HL-60/S4 treated with phorbol 12-myristate 13-acetate at 8.2 ng/mL for 4 days and 3 days (cell line): Measurements from ENCODE around the gene TUBB4B.

Source experiments
- in situ Hi-C: fragments of 300-500 bp; cut with MboI; formaldehyde crosslinking; loops from 2 replicates; pipeline ENCODE4 v1.15.0; 2022; ENCODE audit warnings: low sequenced_read_pairs

The TUBB4B gene

DNA sequence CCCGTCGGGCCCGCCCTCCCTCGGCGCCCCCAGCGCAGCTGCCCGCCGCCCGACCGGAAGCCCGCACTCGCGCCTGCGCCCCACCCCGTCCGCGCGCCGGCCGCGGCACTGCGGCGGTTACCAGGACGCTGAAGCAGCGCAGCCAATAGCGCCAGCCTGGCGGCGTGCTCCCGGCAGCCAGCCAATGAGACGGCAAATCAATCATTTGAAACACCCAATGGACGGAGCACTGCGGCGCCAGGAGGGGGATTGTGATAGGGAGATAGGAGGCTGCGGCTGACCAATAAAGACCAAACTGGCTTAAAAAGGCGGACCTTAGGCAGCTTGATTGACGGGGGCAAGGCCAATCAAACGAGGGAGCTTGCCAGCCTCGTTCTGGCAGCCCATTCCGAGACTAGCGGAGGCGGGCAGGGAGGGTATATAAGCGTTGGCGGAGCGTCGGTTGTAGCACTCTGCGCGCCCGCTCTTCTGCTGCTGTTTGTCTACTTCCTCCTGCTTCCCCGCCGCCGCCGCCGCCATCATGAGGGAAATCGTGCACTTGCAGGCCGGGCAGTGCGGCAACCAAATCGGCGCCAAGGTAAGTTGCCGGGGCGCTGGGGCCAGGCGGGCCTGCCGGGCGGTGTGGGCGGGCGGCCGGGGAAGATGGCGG, at the start of gene TUBB4B:
Gene TUBB4B, plus strand, starts transcription at position 447 of the 649 bp plus-strand sequence. Its CDS starts 74 bp downstream, at position 521.
- in situ Hi-C loops: no loop called here

DNA sequence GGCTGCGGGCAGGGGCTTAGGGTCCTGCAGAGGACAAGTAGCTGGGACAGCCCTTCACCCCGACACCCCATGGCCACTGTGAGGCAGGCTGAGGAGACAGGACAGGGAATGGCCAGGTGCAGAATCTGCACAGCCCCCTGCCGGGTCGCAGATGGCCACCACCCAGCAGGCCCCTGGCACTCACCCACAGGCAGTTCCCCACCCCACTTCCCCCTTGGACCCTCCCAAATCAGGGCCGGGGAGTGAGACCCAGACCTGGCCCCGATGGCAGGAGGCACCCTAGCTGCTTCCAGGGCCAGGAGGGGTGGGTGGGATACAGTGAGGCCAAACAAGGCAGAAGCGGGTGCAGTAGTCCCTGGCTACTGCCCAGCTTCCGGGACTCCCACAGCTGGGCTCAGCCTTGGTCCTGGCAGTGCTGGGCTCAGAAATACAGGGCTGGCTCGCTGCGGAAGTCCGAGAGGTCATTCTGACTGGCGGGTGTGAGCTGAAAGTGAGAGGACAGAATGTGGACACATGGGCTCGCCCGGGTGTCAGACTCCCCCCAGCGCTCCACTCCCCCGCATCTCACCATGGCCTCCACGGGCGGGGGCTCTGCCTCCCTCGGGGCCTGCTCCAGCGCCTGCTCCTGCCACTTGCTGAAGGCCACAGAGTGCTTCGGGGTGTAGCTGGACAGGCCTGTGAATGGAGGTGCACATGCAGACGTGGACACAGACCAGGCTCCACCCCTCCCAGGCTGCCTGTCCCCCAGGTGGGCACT, 49.2 kb upstream of the TUBB4B start:
- in situ Hi-C loops: no loop called here

DNA sequence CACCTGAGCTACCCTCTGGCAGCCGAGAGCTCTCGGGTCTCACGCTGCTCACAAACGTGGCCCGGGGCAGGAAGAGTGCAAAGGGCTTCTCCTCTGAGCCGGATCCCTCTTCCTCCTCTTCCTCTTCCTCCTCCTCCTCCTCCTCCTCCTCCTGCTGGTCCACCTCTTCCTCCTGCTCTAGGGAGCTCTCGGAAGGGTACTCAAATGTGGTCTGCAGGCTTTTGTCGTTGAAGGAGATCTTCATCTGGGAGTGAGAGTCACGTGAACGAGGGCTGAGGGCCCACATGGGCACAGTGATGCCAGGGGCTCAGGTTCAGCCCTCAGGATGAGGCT, 48.7 kb upstream of the TUBB4B start:
- in situ Hi-C loops: no loop called here

DNA sequence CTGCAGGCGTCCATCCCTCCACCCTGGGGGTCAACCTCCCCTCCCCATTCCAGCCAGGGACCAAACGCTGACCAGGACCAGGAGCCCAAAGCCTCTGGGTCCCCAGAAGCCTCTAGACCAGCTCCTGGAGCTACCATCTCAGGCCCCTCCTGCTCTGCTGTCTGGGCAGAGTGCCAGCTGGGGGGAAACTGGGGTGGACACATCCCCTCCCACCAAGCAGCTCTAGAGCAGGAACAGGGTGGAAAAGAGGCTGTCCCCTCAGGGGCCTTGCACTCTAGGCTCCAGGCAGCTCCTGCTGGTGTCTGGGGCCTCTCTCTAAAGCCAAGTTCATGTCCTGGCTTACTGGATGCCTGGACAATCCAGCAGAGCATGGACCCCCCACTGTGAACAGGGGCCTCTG, 48.2 kb upstream of the TUBB4B start:
- in situ Hi-C loops: no loop called here

DNA sequence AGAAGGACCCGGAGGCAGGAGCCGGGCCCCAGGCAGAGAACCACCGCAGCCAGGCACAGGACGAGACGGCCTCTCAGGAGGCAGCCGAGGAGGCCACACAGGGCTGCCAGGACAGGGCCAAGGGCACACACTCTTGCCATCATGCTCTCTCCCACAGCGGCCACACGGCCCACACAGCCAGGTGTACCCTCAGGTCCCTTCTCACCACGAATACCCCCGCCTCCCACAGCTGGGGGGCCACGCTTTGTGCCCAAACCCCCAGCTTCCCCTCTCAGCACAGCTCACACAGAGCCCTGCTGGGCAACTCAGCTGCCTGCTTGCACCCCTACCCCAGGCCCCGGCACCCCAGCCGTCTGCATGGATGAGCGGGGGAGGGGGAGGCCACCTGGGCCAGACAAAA, 47.3 kb upstream of the TUBB4B start:
- in situ Hi-C loops: no loop called here

DNA sequence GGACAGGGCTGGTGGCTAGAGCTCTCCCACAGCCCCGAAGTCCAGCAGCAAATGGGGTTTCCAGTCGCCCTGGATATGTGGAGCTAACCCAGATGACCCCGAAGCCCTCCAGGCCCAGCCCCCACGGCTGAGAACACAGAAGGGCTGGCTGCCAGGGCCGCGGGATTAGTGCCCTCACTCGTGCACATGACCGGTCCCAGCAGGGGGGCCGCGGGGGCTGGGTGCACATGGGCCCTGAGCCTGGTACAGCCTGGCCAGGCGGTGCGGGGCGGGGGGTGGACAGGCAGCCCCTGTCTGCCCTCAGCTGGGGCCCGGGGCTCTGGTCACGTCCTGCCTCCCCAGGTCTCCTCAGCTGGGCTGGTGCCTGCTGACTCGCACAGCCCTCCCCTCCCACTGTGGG, 46.7 kb upstream of the TUBB4B start:
- in situ Hi-C loops: no loop called here

DNA sequence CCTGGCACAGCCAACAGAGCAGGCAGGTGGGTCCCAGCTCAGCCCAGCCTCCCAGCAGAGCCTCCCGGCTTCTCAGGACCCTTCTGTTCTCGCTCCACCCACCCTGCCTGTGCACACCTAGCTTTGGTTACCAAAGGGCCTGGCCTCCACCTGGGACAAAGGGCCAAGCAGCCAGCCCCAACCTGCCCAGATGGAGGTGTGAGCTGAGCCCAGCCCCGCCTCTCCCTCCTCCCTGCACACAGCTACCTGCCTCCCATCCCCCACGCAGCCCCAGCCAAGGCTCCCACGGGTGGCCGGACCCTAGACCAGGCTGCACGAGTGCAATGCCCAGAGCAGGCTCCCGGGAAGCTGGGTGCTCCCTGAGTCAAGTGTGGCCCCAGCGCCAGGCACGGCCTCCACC, 46.2 kb upstream of the TUBB4B start:
- in situ Hi-C loops: no loop called here

DNA sequence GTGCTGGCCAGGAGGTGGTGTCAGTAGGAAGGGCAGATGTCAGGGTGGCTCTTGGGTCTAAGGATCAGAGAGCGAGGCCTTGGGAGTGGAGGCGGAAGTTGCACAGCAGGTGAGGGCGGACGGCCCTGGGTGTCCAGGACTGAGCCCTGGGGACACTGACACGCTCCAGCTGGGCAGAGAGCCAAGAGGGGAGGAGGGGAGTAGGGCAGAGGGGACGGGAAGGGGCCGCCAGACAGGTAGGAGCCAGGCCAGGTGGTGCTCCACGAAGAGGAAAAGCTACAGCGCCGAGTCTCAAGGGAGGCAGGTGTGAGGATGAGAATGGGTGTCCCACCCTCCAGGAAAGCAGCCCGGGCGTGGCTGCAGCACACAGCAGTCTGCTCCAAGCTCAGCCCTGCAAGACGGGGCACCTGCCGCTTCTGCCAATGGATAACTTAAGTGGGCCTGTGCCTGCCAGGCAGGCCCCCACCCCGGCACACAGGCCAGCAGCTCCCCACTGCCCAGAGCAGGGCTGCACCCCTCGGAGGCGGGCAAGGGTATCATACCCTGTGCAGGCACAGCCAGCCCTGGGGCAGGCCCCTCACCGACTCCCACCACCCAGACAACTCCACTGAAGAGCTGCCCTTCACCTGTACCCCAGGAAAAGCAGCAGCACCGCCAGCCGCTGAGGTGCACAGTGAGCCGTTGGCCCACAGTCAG, 45.4 kb upstream of the TUBB4B start:
- in situ Hi-C loops: no loop called here

DNA sequence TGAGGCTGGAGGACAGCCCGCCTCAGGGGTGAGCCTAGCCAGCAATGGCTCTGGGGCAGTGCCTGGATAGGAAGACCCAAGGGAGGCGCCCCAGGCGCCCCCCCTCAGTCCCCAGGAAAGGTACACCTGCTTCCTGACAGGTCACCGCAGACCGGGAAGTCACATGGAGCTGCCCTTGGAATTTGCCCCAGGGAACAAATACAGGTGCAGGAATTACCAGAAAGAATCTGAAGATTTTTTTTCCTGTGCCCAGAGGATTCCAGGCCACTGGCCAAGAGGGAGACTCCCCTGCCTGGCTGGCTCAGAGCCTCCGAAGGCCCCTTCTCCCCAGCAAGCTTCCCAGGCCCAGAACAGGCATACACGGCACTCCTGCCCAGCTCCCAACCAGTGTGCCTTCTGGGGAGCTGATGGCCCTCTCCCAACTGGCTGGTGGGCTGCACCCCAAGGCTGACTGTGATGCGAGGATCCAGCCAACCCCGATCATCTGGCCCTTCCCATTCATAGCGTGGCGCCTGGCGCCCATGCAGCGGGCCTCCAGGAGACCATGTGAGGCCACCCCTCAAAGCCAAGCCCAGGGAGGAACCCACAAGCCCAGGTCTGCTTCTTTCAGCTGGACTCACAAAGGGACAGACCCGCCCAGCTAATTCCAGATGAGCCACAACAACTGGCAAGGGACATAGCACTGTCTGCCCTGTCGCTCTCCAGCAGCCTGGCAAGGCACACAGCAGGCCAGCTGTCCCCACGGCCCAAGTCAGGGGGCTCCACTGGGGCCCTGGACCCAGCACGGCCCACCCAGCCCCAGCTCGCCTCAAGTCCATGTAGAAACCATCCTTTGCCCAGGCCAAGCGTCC, 42.8 kb upstream of the TUBB4B start:
- in situ Hi-C loops: no loop called here

DNA sequence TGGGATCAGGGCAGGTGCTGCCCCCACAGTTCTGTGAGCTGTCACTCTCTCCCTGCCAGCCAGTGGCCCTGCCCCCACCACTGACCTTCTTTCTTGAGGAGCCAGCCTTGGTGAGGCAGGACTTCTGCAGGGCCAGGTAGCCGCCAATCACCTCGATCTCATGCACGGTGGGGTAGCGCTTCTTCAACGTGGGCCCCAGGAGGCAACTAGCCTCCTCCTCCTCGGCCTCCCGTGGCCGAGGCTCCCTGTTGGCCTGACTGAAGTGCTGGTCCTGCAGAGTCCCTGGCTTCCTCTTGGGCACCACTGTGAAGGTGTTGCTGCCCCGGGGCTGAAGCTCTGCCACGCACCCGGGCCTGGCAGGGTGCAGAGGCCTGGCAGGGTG, 42.2 kb upstream of the TUBB4B start:
- in situ Hi-C loops: no loop called here

DNA sequence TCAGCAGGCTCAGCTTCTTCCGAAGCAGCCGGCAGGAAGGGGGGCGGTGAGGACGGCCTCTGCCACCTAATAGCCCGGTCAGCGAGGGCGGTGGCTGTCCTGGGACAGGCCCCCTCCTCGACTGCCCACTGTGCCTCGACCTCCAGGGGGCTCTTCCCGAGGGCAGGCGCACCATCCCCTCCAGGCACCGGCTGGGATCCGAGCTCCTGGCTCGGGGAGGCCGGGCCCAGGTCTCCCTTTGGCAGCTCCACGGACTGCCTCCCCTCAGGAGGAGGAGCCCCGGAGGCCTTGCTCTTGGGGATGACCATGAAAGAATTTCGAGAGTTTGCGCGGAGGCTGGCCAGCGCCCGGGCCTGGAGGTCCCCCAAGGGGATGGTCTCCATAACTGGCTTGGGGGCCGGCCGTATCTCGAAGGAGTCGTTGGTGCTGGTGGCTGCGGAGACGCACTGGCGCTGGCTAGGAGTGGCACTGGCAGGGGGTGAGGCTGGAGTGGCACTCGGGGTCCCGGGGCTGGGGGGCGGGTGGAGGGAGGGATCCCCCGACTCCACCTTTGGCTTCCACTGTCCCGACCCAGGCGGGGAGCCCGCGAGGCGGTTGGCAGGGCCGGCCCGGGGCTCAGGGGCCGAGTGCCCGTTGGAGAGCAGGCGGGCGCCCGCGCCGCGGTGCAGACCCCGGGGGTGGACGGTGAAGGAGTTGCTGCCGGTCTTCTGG, 41.5 kb upstream of the TUBB4B start:
- in situ Hi-C loops: no loop called here

DNA sequence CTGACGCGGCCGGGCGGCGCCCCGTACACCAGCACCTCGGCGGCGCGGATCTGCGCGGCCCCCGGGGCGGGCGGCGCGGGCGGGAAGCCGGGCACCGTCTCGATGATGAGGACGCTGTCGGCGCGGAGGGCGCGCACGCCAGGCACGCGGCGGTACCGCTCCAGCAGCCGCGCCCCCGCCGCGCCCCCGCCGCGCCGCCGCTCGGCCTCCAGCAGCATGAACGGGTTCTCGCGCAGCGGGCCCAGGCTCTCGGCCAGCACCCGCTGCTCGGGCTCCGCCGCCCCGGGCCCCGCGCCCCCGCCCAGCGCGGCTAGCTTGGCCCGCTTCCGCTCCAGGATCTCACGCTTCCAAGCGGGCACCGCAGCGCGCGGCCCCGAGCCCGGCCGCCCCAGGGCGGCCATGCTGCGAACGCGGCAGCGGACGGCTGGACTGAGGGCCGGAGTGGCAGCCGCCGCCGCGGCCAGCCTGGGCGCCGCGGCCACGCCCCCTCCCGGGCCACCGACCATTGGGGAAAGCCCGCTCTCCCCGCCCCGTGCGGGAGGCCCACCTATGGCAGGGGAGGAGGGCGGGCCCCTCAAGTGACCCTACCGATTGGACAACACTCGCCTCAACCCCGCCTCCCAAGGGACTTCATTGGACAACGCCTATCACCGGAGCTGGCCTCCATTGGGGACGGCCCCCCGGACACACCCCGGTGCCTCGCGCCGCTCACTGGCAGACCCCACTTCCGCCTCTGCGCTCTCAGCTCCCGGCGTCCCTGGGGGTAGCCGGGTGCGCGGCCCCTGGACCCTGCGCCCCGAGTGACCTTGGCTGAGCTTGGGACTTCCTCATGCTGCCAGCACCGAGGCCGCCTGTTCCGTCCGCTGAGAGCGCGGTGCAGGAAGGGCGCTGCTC, 40.5 kb upstream of the TUBB4B start, which contains the start of gene TPRN:
Gene TPRN, minus strand, starts transcription at position 431 of the 894 bp plus-strand sequence. Its CDS starts 30 bp downstream, at position 401.
- in situ Hi-C loops: no loop called here

DNA sequence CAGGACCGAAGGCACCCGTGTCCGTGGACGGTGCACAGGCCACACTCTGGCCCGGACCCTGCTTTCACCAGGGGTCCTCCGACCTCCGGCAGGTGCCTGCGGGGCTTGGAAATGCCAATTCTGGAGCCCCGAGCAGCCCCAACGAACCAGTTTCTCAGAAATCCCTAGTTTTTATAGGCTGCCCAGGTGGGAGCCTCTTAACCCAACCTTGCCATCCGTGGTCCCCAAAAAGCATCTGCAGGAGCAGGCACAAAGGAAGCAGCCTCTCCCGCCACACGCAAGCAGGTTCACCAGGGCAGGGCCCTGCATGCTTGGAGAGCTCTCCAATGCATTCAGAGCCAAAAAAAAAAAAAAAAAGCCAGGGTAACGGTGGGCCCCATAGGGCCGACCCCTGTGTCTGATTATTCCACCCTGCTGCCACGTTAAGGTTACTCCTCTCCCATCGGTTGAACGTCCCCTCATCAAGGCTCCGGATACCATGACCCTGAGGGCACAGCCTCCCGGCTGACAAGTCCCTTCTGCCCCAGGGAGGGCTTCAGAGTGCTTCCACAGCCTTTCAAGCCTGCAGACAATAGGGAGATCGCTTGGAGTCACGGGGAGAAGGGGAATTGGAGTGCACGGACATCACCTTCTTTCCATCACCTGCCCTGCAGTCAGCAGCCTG, 39.8 kb upstream of the TUBB4B start:
- in situ Hi-C loops: no loop called here

DNA sequence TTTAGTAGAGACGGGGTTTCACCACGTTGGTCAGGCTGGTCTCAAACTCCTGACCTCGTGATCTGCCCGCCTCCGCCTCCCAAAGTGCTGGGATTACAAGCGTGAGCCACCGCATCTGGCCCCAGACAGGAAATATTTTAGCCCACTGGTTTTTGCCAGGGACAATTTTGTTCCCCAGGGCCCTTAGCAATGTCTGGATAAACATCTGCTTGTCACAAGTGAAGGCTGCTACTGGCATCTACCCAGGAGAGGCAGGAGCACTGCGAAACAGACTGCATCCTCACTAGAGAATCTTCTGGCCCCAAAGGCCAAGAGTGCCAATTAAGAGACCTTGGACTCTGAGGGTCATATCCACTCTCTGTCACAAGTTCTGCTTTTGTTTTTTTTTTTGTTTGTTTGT, 38.1 kb upstream of the TUBB4B start:
- in situ Hi-C loops: no loop called here

DNA sequence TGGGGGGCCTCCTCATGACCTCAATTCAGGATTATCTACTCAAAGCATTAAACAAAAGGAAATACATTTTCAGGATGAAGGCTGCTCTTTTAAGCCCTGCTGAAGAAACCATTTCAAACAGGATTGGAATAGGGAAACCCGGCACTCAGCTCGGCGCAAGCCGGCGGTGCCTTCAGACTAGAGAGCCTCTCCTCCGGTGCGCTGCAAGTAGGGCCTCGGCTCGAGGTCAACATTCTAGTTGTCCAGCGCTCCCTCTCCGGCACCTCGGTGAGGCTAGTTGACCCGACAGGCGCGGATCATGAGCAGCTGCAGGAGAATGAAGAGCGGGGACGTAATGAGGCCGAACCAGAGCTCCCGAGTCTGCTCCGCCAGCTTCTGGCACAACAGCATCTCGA, 36.4 kb upstream of the TUBB4B start:
- in situ Hi-C loops: no loop called here

DNA sequence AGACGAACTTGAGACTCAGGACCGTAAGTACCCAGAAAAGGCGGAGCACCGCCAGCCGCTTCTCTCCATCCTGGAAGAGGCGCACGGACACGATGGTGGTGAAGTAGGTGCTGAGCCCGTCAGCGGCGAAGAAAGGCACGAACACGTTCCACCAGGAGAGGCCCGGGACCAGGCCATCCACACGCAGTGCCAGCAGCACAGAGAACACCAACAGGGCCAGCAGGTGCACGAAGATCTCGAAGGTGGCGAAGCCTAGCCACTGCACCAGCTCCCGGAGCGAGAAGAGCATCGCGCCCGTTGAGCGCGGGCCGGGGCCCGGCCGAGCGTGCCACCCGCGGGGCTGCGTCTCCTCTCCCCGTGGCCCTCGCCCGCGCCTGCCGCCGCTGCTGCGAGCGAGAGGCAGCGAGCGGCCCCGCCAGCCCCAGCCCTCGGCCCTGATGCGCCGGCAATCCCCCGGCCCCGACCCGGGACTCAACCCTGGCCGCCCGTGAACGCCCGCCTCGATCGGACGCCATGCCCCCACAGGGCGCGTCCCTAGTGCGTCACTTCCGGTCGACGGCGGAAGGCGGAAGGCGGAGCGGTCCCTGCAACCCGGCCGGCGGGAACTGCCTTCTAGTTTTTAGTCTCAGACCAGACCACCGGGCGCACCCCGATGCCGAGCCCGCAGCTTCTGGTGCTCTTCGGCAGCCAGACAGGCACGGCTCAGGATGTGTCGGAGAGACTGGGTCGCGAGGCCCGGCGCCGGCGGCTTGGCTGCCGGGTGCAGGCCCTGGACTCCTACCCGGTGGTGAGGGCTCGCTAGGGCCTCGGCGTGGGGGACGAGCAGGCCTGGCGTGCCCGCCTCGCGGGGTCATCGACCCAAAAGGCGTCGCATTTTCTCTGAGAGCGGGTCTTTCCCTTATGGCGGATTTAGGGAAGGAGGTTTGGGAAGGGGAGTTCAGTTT, 35.7 kb upstream of the TUBB4B start, which contains the start of the genes NDOR1 and TMEM203:
Gene NDOR1, plus strand, starts transcription at position 575 of the 944 bp plus-strand sequence. Its CDS starts 78 bp downstream, at position 653.
Gene TMEM203, minus strand, starts transcription at position 523 of the 944 bp plus-strand sequence. Its CDS starts 234 bp downstream, at position 289.
- in situ Hi-C loops: no loop called here

DNA sequence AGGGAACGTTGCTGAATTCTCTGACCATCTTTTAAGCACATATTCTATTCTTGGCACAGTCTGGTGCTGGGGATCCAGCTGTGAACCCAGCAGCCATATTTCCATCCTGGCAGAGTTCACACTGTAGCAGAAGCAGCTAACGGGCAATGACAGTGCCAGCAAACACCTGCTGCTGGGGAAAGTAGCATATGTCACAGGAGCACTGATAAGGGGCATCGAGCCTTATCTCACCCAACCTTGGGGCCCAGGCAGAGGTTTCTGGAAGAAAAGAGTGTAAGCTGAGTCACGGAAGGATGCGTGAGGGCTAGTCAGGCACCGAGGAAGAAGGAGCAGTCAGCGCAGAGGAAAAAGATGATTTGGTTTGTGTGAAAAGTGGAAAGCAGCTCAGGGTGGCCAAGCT, 34.5 kb upstream of the TUBB4B start:
- in situ Hi-C loops: no loop called here

DNA sequence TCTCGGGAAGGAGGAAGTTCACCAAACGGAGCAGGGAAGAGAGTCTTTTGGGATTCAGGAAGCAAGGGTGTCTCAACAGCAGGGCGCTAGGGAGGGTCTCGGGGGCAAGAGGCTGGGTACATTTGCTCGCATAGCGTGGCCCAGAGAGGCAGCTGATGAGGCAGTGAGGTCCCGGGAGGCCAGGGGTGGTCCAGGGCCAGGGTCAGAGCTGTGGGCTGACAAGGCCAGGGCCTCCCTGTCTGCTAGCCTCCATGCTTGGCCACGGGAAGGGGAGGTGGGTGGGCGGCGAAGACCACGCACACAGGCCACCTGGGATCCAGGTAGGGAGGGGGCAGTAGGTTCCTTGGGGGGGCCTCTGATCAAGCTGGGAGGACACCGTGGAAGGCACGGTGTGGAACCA, 29.6 kb upstream of the TUBB4B start:
- in situ Hi-C loops: no loop called here
